ENCODE measurements around the gene PAK6. TPM values are rescaled to one million over a fixed set of nuclear protein-coding genes. Genes with fewer than 3 reads are reported as not detected.

PAK6 gene
- polyA plus RNA-seq, 3 donors = 0.03 TPM; not detected in 2

- Mint-ChIP-seq H3K4me3 (peak overlapping the region; percentile 94 to 99), H3K9me3 (no peaks in the 10 kb centered on the region), H3K27ac (peak overlapping the region; percentile 86 to 95 (median 93)), H3K4me1 (peaks cover 69% of the 10 kb centered on the region), H3K27me3 (ENCODE audit: low read depth in 3 of 3) (peaks cover 0 to 2% (median 0%) of the 10 kb centered on the region in 3 donors), H3K36me3 (peaks cover 27 to 39% of the 10 kb centered on the region in 2 donors)
- no peak for DNase-seq
- intact Hi-C loops (cut with micrococcal nuclease) = no loop called here
- Histone ChIP-seq H3K4me2 (replicated peaks; ENCODE audit: extremely low read depth, low read length, poor library complexity, severe bottlenecking) (peak overlapping the region; percentile 97), H3K27me3 (ENCODE audit: control insufficient read depth in 2 of 2, insufficient read depth in 2 of 2, low read length in 2 of 2) (no peaks in the 10 kb centered on the region), H3K4me3 (replicated peaks in 1 of 3; ENCODE audit: low read depth in 2 of 3, low read length in 3 of 3) (peak overlapping the region; percentile 80 to 99 (median 89)), H3K4me1 (ENCODE audit: control insufficient read depth in 1 of 2, insufficient read depth in 2 of 2, low read length in 2 of 2) (peaks cover 54 to 76% of the 10 kb centered on the region in 2 donors), H3K9ac (ENCODE audit: insufficient read depth, low read length, poor library complexity, severe bottlenecking) (peak overlapping the region; percentile 73), H2AFZ (ENCODE audit: insufficient read depth, low read depth, low read length, poor library complexity, severe bottlenecking) (peak overlapping the region; percentile 76), H3K9me3 (replicated peaks in 1 of 2; ENCODE audit: control insufficient read depth in 1 of 2, insufficient read depth in 1 of 2, low read length in 2 of 2) (no peaks in the 10 kb centered on the region), H4K20me1 (ENCODE audit: insufficient read depth, low read length) (peaks cover 55% of the 10 kb centered on the region), H3K79me2 (ENCODE audit: insufficient read depth, low read length) (peaks cover 75% of the 10 kb centered on the region), H3K36me3 (replicated peaks in 1 of 2; ENCODE audit: control insufficient read depth in 1 of 2, insufficient read depth in 2 of 2, low read length in 2 of 2) (peaks cover 28 to 39% of the 10 kb centered on the region in 2 donors), H3K27ac (ENCODE audit: low read depth in 1 of 2, low read length in 2 of 2) (peak overlapping the region; percentile 75 to 87)
- no peak for TF ChIP-seq CTCF (IDR thresholded peaks at IDR 0.05)
- WGBS (ENCODE audit: insufficient coverage) = 0% methylated on average over 2 of the region's 7 CpGs
Measured at GRCh38 chr15:40306908-40307307, 68.0 kb downstream of the PAK6 start.

- Histone ChIP-seq H4K20me1 (ENCODE audit: insufficient read depth, low read length) (peaks cover 48% of the 10 kb centered on the region), H3K9ac (ENCODE audit: insufficient read depth, low read length, poor library complexity, severe bottlenecking) (peak within 1 kb of the TSS; percentile 73), H2AFZ (ENCODE audit: insufficient read depth, low read depth, low read length, poor library complexity, severe bottlenecking) (peak within 1 kb of the TSS; percentile 76), H3K79me2 (ENCODE audit: insufficient read depth, low read length) (peaks cover 68% of the 10 kb centered on the region), H3K27me3 (ENCODE audit: control insufficient read depth in 2 of 2, insufficient read depth in 2 of 2, low read length in 2 of 2) (no peaks in the 10 kb centered on the region), H3K36me3 (replicated peaks in 1 of 2; ENCODE audit: control insufficient read depth in 1 of 2, insufficient read depth in 2 of 2, low read length in 2 of 2) (peaks cover 21 to 32% of the 10 kb centered on the region in 2 donors), H3K4me2 (replicated peaks; ENCODE audit: extremely low read depth, low read length, poor library complexity, severe bottlenecking) (peak within 1 kb of the TSS; percentile 97), H3K4me3 (replicated peaks in 1 of 3; ENCODE audit: low read depth in 2 of 3, low read length in 3 of 3) (peak within 1 kb of the TSS; percentile 80 to 99 (median 89)), H3K4me1 (ENCODE audit: control insufficient read depth in 1 of 2, insufficient read depth in 2 of 2, low read length in 2 of 2) (peaks cover 48 to 68% of the 10 kb centered on the region in 2 donors), H3K9me3 (replicated peaks in 1 of 2; ENCODE audit: control insufficient read depth in 1 of 2, insufficient read depth in 1 of 2, low read length in 2 of 2) (no peaks in the 10 kb centered on the region), H3K27ac (ENCODE audit: low read depth in 1 of 2, low read length in 2 of 2) (peak within 1 kb of the TSS; percentile 86 to 87)
- Mint-ChIP-seq H3K36me3 (peaks cover 22 to 32% of the 10 kb centered on the region in 2 donors), H3K9me3 (no peaks in the 10 kb centered on the region), H3K4me1 (peaks cover 63% of the 10 kb centered on the region), H3K4me3 (peak within 1 kb of the TSS; percentile 94 to 99), H3K27me3 (ENCODE audit: low read depth in 3 of 3) (peaks cover 0 to 5% (median 2%) of the 10 kb centered on the region in 3 donors), H3K27ac (peak within 1 kb of the TSS; percentile 86 to 95 (median 94))
- peak; percentile 64 for TF ChIP-seq CTCF (IDR thresholded peaks at IDR 0.05)
- WGBS (ENCODE audit: insufficient coverage) = 0% methylated on average over 11 of the region's 15 CpGs
- intact Hi-C loops (cut with micrococcal nuclease) = no loop called here
- peak; percentile 61 to 69 (median 66) for DNase-seq
Measured at GRCh38 chr15:40307421-40308211, 68.8 kb downstream of the PAK6 start, which contains the start of gene PLCB2. Gene PLCB2, minus strand, starts transcription at chr15:40307935. Its CDS starts 263 bp downstream, at chr15:40307672.
